WTC11 (cell line): Measurements from ENCODE around the gene TMEM259. TPM values are rescaled to one million over a fixed set of nuclear protein-coding genes. Genes with fewer than 3 reads are reported as not detected.

Source experiments
- ATAC-seq: fragments of 200-7000 bp; cut with Tn5 transposase; 2 replicates; pipeline ENCODE4 v1.10.0; 2021; ENCODE audit warnings: mild to moderate bottlenecking, moderate library complexity
- CTCF ChIA-PET: fragments of 300-600 bp; sonication (Branson Sonifier 250); formaldehyde crosslinking; loops from one replicate; lab custom pipeline; 2021; ENCODE audit warnings: antibody characterized with exemption; lab: Charles Lee
- POLR2A ChIA-PET: fragments of 350-600 bp; sonication (Branson Sonifier 250); formaldehyde crosslinking; loops from one replicate; lab custom pipeline; 2021; ENCODE audit warnings: antibody characterized with exemption; lab: Charles Lee
- DNase-seq: peaks from one replicate; pipeline ENCODE4 v3.0.0; 2021; ENCODE audit warnings: low spot score
- H3K27ac Mint-ChIP-seq: 2 replicates; pipeline ENCODE4 v1.8.0; 2021; ENCODE audit warnings: mixed read lengths
- H3K27me3 Mint-ChIP-seq: 2 replicates; pipeline ENCODE4 v1.8.0; 2021; ENCODE audit warnings: low read depth, mild to moderate bottlenecking, moderate library complexity, mixed read lengths
- H3K36me3 Mint-ChIP-seq: 2 replicates; pipeline ENCODE4 v1.8.0; 2021; ENCODE audit warnings: mixed read lengths
- H3K4me1 Mint-ChIP-seq: 2 replicates; pipeline ENCODE4 v1.8.0; 2022; ENCODE audit warnings: mixed read lengths
- H3K4me3 Mint-ChIP-seq: 2 replicates; pipeline ENCODE4 v1.8.0; 2021; ENCODE audit warnings: mild to moderate bottlenecking, moderate library complexity, mixed read lengths
- H3K9me3 Mint-ChIP-seq: 2 replicates; pipeline ENCODE4 v1.8.0; 2021; ENCODE audit warnings: mixed read lengths
- ATF1 ChIP-seq: sonication (generic); formaldehyde crosslinking; IDR thresholded peaks from 2 replicates; pipeline ENCODE4 v1.8.1; 2023; ENCODE audit warnings: mild to moderate bottlenecking, moderate library complexity, missing genetic modification reagents
- E2F1 ChIP-seq: sonication (generic); formaldehyde crosslinking; IDR thresholded peaks from 2 replicates; pipeline ENCODE4 v1.8.0; 2022; ENCODE audit warnings: mild to moderate bottlenecking, missing genetic modification reagents
- E2F5 ChIP-seq: sonication (generic); formaldehyde crosslinking; IDR thresholded peaks from 2 replicates; pipeline ENCODE4 v1.8.1; 2022; ENCODE audit warnings: mild to moderate bottlenecking, moderate library complexity, missing genetic modification reagents
- ESRRA ChIP-seq: sonication (generic); formaldehyde crosslinking; IDR thresholded peaks from 2 replicates; pipeline ENCODE4 v1.8.1; 2022; ENCODE audit warnings: mild to moderate bottlenecking, missing genetic modification reagents, borderline replicate concordance
- ETV6 ChIP-seq: sonication (generic); formaldehyde crosslinking; IDR thresholded peaks from 2 replicates; pipeline ENCODE4 v1.8.1; 2022; ENCODE audit warnings: mild to moderate bottlenecking, missing genetic modification reagents
- FOXJ3 ChIP-seq: sonication (generic); formaldehyde crosslinking; IDR thresholded peaks from 2 replicates; pipeline ENCODE4 v1.9.0; 2021; ENCODE audit warnings: missing genetic modification reagents, mild to moderate bottlenecking, borderline replicate concordance
- HMGA2 ChIP-seq: fragments of 250-450 bp; sonication (Bioruptor Pico); IDR thresholded peaks from 2 replicates; pipeline ENCODE4 v1.4.0; 2021; ENCODE audit warnings: mild to moderate bottlenecking, moderate library complexity
- NFATC4 ChIP-seq: fragments of 250-450 bp; sonication (Bioruptor Pico); IDR thresholded peaks from 2 replicates; pipeline ENCODE4 v1.9.0; 2021; ENCODE audit warnings: mild to moderate bottlenecking
- NR2C2 ChIP-seq: sonication (generic); formaldehyde crosslinking; IDR thresholded peaks from 2 replicates; pipeline ENCODE4 v1.8.0; 2022; ENCODE audit warnings: mild to moderate bottlenecking, missing genetic modification reagents
- ZNF138 ChIP-seq: sonication (generic); formaldehyde crosslinking; conservative IDR thresholded peaks from 2 replicates; pipeline ENCODE4 v1.8.1; 2022; ENCODE audit warnings: mild to moderate bottlenecking, moderate library complexity, missing genetic modification reagents
- ZNF219 ChIP-seq: sonication (generic); formaldehyde crosslinking; IDR thresholded peaks from 2 replicates; pipeline ENCODE4 v1.8.0; 2023; ENCODE audit warnings: missing genetic modification reagents, mild to moderate bottlenecking, borderline replicate concordance
- total RNA-seq: library from RNA; stranded (reverse); gene quantifications from 3 replicates; pipeline ENCODE4 v1.2.3, GENCODE V29; 2021
- TF ChIP-seq, protein P1 (sequence below): sonication (generic); formaldehyde crosslinking; IDR thresholded peaks from 2 replicates; pipeline ENCODE4 v1.8.0; 2023; ENCODE audit warnings: missing genetic modification reagents, mild to moderate bottlenecking, borderline replicate concordance
- TF ChIP-seq, protein P2 (sequence below): fragments of 250-450 bp; sonication (Bioruptor Pico); IDR thresholded peaks from 2 replicates; pipeline ENCODE4 v1.9.0; 2021; ENCODE audit warnings: mild to moderate bottlenecking, borderline replicate concordance

TMEM259 gene
- total RNA-seq, 1 experiment from 2014 or later: 202 TPM

DNA sequence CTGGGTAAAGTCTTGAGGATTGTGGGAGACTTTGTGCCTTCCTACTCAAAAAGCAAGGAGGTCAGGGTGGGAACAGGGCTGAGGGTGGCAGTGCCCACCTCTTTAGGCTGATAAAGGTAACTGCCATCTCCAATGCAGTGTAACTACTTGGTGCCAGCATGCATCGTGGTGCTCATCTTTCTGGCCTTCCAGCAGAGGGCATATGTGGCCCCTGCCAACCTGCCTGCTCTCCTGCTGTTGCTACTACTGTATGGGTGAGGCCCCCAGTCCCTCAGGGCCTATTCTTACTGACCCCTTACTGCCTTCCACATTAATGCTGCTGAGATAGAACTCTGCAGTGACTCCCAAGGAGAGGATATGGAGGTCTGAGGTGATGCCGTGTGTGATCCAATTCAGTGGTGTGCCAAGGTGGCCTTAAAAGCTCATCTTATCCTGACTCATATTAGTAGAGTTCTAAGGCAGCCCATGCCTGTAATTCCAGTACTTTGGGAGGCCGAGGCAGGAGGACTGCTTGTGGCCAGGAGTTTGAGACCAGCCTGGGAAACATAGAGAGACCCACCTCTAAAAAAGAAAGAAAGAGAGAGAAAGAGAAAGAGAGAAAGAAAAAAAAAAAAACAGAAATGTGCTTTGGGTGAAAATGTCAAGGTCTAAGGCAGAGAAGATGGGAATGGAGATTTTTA, 36.4 kb upstream of the TMEM259 start (continued):
- TF ChIP-seq, protein P1, sequence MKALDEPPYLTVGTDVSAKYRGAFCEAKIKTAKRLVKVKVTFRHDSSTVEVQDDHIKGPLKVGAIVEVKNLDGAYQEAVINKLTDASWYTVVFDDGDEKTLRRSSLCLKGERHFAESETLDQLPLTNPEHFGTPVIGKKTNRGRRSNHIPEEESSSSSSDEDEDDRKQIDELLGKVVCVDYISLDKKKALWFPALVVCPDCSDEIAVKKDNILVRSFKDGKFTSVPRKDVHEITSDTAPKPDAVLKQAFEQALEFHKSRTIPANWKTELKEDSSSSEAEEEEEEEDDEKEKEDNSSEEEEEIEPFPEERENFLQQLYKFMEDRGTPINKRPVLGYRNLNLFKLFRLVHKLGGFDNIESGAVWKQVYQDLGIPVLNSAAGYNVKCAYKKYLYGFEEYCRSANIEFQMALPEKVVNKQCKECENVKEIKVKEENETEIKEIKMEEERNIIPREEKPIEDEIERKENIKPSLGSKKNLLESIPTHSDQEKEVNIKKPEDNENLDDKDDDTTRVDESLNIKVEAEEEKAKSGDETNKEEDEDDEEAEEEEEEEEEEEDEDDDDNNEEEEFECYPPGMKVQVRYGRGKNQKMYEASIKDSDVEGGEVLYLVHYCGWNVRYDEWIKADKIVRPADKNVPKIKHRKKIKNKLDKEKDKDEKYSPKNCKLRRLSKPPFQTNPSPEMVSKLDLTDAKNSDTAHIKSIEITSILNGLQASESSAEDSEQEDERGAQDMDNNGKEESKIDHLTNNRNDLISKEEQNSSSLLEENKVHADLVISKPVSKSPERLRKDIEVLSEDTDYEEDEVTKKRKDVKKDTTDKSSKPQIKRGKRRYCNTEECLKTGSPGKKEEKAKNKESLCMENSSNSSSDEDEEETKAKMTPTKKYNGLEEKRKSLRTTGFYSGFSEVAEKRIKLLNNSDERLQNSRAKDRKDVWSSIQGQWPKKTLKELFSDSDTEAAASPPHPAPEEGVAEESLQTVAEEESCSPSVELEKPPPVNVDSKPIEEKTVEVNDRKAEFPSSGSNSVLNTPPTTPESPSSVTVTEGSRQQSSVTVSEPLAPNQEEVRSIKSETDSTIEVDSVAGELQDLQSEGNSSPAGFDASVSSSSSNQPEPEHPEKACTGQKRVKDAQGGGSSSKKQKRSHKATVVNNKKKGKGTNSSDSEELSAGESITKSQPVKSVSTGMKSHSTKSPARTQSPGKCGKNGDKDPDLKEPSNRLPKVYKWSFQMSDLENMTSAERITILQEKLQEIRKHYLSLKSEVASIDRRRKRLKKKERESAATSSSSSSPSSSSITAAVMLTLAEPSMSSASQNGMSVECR (CRISPR knock-in tag): no peak

- H3K9me3 Mint-ChIP-seq: peaks cover 29% of the 10 kb centered on the region
- H3K4me1 Mint-ChIP-seq: no peaks in the 10 kb centered on the region
- TF ChIP-seq ZNF138 (CRISPR knock-in tag) (no peak), NR2C2 (CRISPR knock-in tag) (no peak), ETV6 (CRISPR knock-in tag) (no peak), FOXJ3 (CRISPR knock-in tag) (no peak), ZNF219 (no peak), E2F1 (no peak), NFATC4 (CRISPR knock-in tag) (no peak), ATF1 (CRISPR knock-in tag) (no peak), E2F5 (CRISPR knock-in tag) (no peak), HMGA2 (CRISPR knock-in tag) (no peak), ESRRA (CRISPR knock-in tag) (no peak)
- TF ChIP-seq, protein P2, sequence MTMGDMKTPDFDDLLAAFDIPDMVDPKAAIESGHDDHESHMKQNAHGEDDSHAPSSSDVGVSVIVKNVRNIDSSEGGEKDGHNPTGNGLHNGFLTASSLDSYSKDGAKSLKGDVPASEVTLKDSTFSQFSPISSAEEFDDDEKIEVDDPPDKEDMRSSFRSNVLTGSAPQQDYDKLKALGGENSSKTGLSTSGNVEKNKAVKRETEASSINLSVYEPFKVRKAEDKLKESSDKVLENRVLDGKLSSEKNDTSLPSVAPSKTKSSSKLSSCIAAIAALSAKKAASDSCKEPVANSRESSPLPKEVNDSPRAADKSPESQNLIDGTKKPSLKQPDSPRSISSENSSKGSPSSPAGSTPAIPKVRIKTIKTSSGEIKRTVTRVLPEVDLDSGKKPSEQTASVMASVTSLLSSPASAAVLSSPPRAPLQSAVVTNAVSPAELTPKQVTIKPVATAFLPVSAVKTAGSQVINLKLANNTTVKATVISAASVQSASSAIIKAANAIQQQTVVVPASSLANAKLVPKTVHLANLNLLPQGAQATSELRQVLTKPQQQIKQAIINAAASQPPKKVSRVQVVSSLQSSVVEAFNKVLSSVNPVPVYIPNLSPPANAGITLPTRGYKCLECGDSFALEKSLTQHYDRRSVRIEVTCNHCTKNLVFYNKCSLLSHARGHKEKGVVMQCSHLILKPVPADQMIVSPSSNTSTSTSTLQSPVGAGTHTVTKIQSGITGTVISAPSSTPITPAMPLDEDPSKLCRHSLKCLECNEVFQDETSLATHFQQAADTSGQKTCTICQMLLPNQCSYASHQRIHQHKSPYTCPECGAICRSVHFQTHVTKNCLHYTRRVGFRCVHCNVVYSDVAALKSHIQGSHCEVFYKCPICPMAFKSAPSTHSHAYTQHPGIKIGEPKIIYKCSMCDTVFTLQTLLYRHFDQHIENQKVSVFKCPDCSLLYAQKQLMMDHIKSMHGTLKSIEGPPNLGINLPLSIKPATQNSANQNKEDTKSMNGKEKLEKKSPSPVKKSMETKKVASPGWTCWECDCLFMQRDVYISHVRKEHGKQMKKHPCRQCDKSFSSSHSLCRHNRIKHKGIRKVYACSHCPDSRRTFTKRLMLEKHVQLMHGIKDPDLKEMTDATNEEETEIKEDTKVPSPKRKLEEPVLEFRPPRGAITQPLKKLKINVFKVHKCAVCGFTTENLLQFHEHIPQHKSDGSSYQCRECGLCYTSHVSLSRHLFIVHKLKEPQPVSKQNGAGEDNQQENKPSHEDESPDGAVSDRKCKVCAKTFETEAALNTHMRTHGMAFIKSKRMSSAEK (CRISPR knock-in tag): no peak
- TF ChIP-seq, all 79 proteins: peak for 0
- ChIA-PET POLR2A (no interaction called here), CTCF (interaction anchor here (0.6 to 2.9 kb wide), 2 partner anchors 9 to 218 kb away, joined by 3 to 8 read pairs; no protein-coding TSS in a partner anchor)
- Mint-ChIP-seq H3K27ac (no peak overlapping the region), H3K4me3 (no peak overlapping the region), H3K27me3 (peaks cover 4% of the 10 kb centered on the region), H3K36me3 (peaks cover 39% of the 10 kb centered on the region)
- ATAC-seq (no peak), DNase-seq (no peak)
These were observed 35.1 kb upstream of the TMEM259 start for GRCh38 chr19:1055886-1056620.
